ENCODE results near the gene SH3BGRL2.

Gene SH3BGRL2

DNA sequence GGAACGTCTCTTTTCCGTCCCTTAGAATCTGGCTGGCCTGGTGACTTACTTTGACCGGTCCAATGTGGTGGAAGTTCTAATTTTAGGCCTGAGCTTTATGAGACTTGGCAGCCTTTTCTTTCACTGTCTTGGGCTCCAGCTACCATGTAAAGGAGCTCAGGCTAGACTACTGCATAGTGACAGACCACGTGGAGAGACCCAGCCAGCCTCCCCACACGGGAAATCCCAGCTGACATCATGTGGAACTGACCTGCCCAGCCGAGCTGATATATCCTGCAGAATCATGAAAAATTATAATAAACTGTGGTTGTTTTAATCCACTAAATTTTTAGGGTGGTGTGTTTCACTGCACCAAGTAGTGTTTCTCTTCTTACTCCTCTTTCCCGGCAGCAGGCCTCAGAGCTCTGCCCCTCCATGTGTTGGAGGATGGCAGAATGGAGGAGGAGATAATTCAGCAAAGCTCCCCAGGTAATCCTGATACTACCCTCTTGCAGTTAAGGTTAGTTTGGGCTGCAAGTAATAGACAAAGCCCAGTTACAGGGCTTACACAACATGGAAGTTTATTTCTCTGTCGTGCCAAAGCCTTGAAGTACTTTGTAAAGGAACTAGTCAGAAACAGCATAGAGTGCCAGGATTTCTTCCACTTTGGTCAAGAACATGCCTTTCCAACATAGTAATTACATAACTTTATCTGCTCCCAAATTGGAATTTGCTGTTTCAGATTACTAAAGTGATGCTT, 87.5 kb downstream of the SH3BGRL2 start:
- TF ChIP-seq, protein P1, sequence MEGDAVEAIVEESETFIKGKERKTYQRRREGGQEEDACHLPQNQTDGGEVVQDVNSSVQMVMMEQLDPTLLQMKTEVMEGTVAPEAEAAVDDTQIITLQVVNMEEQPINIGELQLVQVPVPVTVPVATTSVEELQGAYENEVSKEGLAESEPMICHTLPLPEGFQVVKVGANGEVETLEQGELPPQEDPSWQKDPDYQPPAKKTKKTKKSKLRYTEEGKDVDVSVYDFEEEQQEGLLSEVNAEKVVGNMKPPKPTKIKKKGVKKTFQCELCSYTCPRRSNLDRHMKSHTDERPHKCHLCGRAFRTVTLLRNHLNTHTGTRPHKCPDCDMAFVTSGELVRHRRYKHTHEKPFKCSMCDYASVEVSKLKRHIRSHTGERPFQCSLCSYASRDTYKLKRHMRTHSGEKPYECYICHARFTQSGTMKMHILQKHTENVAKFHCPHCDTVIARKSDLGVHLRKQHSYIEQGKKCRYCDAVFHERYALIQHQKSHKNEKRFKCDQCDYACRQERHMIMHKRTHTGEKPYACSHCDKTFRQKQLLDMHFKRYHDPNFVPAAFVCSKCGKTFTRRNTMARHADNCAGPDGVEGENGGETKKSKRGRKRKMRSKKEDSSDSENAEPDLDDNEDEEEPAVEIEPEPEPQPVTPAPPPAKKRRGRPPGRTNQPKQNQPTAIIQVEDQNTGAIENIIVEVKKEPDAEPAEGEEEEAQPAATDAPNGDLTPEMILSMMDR (IDR thresholded peaks at IDR 0.05; ENCODE audit: low read depth, low read length) = no peak
- H3K4me3 ChIP-seq (replicated peaks in 1 of 2; ENCODE audit: low read depth in 2 of 2, low read length in 2 of 2) = no peak overlapping the region
- DNase-seq (ENCODE audit: low read depth in 2 of 2) = peak; percentile 20 to 30

DNA sequence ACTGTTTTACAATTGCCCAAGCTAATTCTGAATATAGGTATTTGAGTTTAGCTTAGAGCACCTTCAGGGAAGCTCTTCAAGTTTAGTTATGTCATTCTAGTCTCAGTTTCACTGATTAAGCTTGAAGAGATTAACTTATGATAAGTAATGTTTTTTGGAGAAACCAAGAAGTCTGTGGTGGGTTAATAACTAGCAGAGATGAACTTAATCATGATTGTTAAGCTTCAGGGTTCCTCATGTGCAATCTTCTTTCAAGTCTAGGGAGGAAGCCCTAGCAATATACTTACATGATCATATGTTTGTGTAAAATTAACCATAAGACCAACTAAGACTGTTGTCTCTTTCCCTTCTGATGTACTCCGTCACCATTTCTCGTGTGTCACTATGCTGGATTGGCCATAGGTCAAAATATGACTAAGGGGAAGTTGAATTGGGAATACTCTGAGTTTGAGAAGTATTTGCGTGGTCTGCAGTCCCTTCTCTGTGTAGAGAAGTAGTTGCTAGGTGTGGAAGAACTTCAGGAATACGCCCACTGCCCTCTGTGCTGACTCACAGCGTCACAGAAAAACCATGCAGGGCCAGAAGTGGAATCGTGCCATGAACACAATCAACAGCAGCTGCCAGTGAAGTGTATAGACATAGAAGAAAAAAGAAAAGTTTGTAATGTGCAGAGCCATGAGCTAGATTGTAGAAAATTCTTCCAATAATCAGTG, 88.3 kb downstream of the SH3BGRL2 start:
- TF ChIP-seq, protein P1 (IDR thresholded peaks at IDR 0.05; ENCODE audit: low read depth, low read length) = no peak
- peak; percentile 54 to 63 for DNase-seq (ENCODE audit: low read depth in 2 of 2)

DNA sequence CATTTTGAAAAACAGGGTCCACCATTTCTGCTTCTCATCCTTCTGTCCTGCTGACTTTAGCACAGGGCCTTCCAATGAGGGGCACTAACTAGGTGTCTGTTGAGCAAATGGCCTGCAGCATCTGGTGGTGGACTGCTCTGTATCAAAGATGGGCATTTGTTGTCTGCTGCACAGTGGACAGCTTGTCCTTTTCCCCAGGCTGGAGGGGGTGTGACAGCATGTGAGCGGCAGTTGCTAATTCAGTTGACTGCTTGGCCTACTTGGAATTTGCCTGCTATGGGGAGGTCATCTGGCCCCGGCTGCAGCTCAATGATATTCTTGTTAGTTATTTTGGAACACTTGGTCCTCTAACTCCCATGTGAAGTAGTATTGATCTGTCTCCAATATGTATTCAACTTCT, 93.7 kb downstream of the SH3BGRL2 start:
- DNase-seq (ENCODE audit: low read depth in 2 of 2) = no peak
- H3K4me3 ChIP-seq (replicated peaks in 1 of 2; ENCODE audit: low read depth in 2 of 2, low read length in 2 of 2) = no peak overlapping the region
- TF ChIP-seq, protein P1 (IDR thresholded peaks at IDR 0.05; ENCODE audit: low read depth, low read length) = no peak

More for the DNA sequence above, 88.3 kb downstream of the SH3BGRL2 start:
- H3K4me3 ChIP-seq (replicated peaks in 1 of 2; ENCODE audit: low read depth in 2 of 2, low read length in 2 of 2) = no peak overlapping the region

DNA sequence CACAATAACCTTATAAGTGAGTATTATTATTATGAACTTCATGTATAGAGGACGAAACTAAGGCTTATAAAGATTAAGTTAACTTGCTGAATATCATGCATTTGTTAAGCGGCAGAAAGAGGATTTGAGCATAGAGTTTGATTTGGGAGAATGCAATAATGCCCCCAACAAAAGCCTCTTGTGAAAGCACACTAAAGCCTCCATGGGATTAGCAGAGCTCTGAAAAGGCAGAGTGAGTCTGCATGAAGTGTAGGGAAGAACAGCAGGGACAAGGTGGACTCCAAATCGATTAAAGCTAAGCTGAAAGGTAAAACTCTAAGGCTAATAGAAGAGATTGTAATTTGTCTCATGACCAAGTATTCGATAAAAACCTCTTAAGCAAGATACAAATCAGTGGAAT, 100.3 kb downstream of the SH3BGRL2 start:
- TF ChIP-seq, protein P1 (IDR thresholded peaks at IDR 0.05; ENCODE audit: low read depth, low read length) = no peak

DNA sequence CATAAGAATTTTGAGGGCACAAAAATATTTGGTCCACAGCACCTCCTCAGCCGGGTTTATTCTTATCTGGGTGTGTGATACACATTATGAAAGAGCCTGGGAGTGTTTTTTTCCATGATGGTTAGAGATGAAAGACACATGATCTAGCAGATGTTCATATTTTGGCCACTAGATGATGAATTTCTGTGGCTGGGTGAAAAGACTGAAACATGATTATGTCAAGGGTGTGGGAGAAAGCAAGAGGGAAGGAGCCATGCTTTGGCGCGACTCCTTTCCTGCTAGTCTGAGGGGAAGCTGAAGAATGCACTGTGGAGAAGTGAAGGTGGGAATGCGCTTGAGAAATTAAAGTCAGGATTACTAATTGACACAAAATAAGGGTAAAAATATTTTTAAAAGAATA, 102.3 kb downstream of the SH3BGRL2 start:
- DNase-seq (ENCODE audit: low read depth in 2 of 2) = no peak
- TF ChIP-seq, protein P1 (IDR thresholded peaks at IDR 0.05; ENCODE audit: low read depth, low read length) = no peak
- H3K4me3 ChIP-seq (replicated peaks in 1 of 2; ENCODE audit: low read depth in 2 of 2, low read length in 2 of 2) = no peak overlapping the region

More for the DNA sequence above, 100.3 kb downstream of the SH3BGRL2 start:
- no peak for DNase-seq (ENCODE audit: low read depth in 2 of 2)
- H3K4me3 ChIP-seq (replicated peaks in 1 of 2; ENCODE audit: low read depth in 2 of 2, low read length in 2 of 2) = no peak overlapping the region

DNA sequence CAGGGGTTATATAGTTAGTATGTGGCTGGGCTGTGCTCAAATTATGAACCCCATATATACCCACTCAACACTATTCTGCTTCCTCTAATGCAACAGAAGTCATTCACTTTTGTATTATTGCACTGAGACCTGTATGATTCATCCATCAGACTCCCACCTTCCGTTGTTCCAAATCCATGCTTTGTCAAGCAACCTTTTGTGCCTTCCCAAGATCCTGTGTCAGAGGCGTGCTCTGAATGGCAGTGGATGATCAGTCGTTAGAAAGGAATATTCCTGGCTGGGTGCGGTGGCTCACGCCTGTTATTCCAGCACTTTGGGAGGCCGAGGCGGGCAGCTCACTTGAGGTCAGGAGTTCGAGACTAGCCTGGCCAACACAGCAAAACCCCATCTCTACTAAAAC, 103.2 kb downstream of the SH3BGRL2 start:
- TF ChIP-seq, protein P1 (IDR thresholded peaks at IDR 0.05; ENCODE audit: low read depth, low read length) = no peak
- H3K4me3 ChIP-seq (replicated peaks in 1 of 2; ENCODE audit: low read depth in 2 of 2, low read length in 2 of 2) = no peak overlapping the region
- DNase-seq (ENCODE audit: low read depth in 2 of 2) = no peak
